Stomach (tissue), 9 donors: ENCODE measurements around the gene PTPRM. TPM values are rescaled to one million over a fixed set of nuclear protein-coding genes. Genes with fewer than 3 reads are reported as not detected.
"Not testable (repeated sequence)": the region's sequence is repeated elsewhere in the genome, so short reads cannot be mapped to it uniquely, and the experiment has no call there.

Source experiments
- DNase-seq, 2 donors: peaks; one replicate each; pipeline versions ENCODE4 v3.0.0 to v3.0.0-alpha.2; 2013 to 2019
- H3K27ac ChIP-seq, 5 donors: fragments of 200-600 bp in 4 of 5; sonication (generic) in 4 of 5; one replicate each; pipeline ENCODE4 v1.5.1; 2013 to 2019; ENCODE audit warnings: mild to moderate bottlenecking in 1 of 5, moderate library complexity in 1 of 5
- H3K27me3 ChIP-seq, 3 donors: fragments of 200-600 bp; sonication (generic); one replicate each; pipeline ENCODE4 v1.5.1; 2017 to 2019; ENCODE audit warnings: mixed run types in 1 of 3
- H3K36me3 ChIP-seq, 4 donors: fragments of 200-600 bp; sonication (generic); 1 replicate in 3 of 4; 2 replicates in 1 of 4; pipeline ENCODE4 v1.5.1; 2016 to 2019
- H3K4me1 ChIP-seq, 4 donors: fragments of 200-600 bp; sonication (generic); one replicate each; pipeline ENCODE4 v1.5.1; 2016 to 2019
- H3K4me3 ChIP-seq, 4 donors: fragments of 200-600 bp; sonication (generic) in 3 of 4; one replicate each; pipeline ENCODE4 v1.5.1; 2016 to 2019; ENCODE audit warnings: mild to moderate bottlenecking in 1 of 4
- H3K9me3 ChIP-seq, 4 donors: fragments of 200-600 bp; sonication (generic); one replicate each; pipeline ENCODE4 v1.5.1; 2016 to 2019
- EP300 ChIP-seq: sonication (generic); formaldehyde crosslinking; IDR thresholded peaks from one replicate; pipeline ENCODE4 v1.6.1; 2017; ENCODE audit warnings: antibody characterized with exemption
- POLR2A ChIP-seq, 4 donors: fragments of 450-650 bp; IDR thresholded peaks; one replicate each; pipeline ENCODE4 v1.6.1; 2016; ENCODE audit warnings: antibody characterized with exemption in 4 of 4, control low read depth in 2 of 4, mild to moderate bottlenecking in 1 of 4, moderate library complexity in 1 of 4
- POLR2AphosphoS5 ChIP-seq, 3 donors: sonication (generic); formaldehyde crosslinking; IDR thresholded peaks; one replicate each; pipeline ENCODE4 v1.6.1; 2016; ENCODE audit warnings: antibody characterized with exemption in 3 of 3
- WGBS, 5 donors: extraction: QIAGEN DNeasy Blood & Tissue Kit in 3 of 5; methylation state at CpG; one replicate each; pipeline versions ENCODE4 v1.1.5 to v1.1.7; 2013 to 2018; 5-methylcytosine and 5-hydroxymethylcytosine counted together
- intact Hi-C: fragments of 100-400 bp; cut with DNase I; formaldehyde crosslinking; loops from one replicate; pipeline ENCODE4 v1.15.1; 2023; ENCODE audit warnings: low total_unique reads
- polyA plus RNA-seq, 3 donors: library from polyadenylated mRNA; stranded (reverse); fragments of 200-250 nt; gene quantifications; one replicate each; pipeline ENCODE4 v1.2.3, GENCODE V29; 2013
- total RNA-seq, 5 donors: library from RNA; depleted of rRNA; stranded (reverse); fragments of >200 nt; gene quantifications; one replicate each; pipeline versions ENCODE4 v1.1.0 to v1.2.3, GENCODE V29; 2014 to 2016
- TF ChIP-seq, protein P1 (sequence below), 7 experiments: fragments of 450-650 bp in 4 of 7; fragments of 200-600 bp in 3 of 7; sonication (generic) in 3 of 7; IDR thresholded peaks; one replicate each; pipeline ENCODE4 v1.5.1; 2016 to 2019; ENCODE audit warnings: antibody characterized with exemption in 7 of 7, control low read depth in 2 of 7, mild to moderate bottlenecking in 1 of 7
- donor health status: healthy with polysubstance abuse.
- donor health status: Bipolar disorder and iron deficiency.
- donor health status: healthy.

The PTPRM gene
- total and polyA plus RNA-seq, 8 donors = 7.5 to 246 (median 58.2) TPM

DNA sequence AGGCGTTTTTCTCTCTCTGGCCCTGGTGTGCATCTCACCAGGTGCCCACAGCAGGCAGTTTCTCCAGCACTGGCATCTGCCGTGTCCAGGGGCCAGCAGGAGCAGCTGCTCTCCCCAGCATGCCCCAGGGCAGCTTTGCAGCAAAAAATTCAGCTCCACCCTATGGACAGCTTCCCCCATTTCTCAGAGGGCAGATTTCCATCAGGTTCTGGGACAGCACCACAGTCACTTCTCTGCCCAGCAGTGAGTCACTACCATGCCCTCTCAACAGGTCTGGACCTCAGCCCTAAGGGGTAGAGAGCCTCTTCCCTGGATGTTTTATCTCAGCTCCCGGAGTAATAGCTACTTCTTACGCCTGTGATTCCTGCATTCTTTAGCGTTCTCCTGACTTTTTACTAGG is 871.9 kb downstream of the PTPRM start:
- DNase-seq = no peak
- no peak overlapping the region for H3K4me3 ChIP-seq
- H3K4me1 ChIP-seq = no peaks in the 10 kb centered on the region
- no peaks in the 10 kb centered on the region for H3K36me3 ChIP-seq
- no peaks in the 10 kb centered on the region for H3K27me3 ChIP-seq
- intact Hi-C loops = no loop called here
- H3K27ac ChIP-seq = no peak overlapping the region
- peaks cover 5 to 33% (median 16%) of the 10 kb centered on the region in 4 donors for H3K9me3 ChIP-seq
- TF ChIP-seq, protein P1, sequence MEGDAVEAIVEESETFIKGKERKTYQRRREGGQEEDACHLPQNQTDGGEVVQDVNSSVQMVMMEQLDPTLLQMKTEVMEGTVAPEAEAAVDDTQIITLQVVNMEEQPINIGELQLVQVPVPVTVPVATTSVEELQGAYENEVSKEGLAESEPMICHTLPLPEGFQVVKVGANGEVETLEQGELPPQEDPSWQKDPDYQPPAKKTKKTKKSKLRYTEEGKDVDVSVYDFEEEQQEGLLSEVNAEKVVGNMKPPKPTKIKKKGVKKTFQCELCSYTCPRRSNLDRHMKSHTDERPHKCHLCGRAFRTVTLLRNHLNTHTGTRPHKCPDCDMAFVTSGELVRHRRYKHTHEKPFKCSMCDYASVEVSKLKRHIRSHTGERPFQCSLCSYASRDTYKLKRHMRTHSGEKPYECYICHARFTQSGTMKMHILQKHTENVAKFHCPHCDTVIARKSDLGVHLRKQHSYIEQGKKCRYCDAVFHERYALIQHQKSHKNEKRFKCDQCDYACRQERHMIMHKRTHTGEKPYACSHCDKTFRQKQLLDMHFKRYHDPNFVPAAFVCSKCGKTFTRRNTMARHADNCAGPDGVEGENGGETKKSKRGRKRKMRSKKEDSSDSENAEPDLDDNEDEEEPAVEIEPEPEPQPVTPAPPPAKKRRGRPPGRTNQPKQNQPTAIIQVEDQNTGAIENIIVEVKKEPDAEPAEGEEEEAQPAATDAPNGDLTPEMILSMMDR (IDR thresholded peaks at IDR 0.05) = no peak
- no peak for TF ChIP-seq POLR2A (IDR thresholded peaks at IDR 0.05)
- no peak for TF ChIP-seq EP300
- TF ChIP-seq POLR2AphosphoS5 (IDR thresholded peaks at IDR 0.05) = no peak
- WGBS, 5 donors = 81 to 92% (median 83%) methylated on average over 5 of the region's 5 CpGs

DNA sequence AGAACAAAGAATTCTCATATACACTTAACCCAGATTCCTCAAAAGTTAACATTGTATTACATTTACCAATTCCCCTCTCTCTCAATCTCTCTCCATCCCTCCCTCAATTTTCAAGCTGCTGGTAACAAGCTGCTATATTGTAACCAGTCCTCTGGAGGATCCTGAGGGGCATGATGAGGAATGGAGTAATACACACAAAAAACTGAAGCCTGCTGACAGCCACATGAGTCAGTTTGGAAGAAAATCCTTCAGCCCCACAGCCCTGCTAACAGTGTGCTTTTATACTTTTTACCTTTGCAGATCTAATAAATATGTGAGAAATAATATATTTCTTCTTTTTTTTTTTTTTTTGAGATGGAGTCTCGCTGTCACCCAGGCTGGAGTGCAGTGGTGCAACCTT is 876.4 kb downstream of the PTPRM start:
- TF ChIP-seq POLR2A (IDR thresholded peaks at IDR 0.05) = no peak
- no peak for TF ChIP-seq POLR2AphosphoS5 (IDR thresholded peaks at IDR 0.05)
- TF ChIP-seq, protein P1 (IDR thresholded peaks at IDR 0.05) = no peak
- TF ChIP-seq EP300 = no peak
- H3K27ac ChIP-seq = no peak overlapping the region
- no peak overlapping the region for H3K4me3 ChIP-seq
- H3K4me1 ChIP-seq = no peaks in the 10 kb centered on the region
- peaks cover 5 to 31% (median 16%) of the 10 kb centered on the region in 4 donors for H3K9me3 ChIP-seq
- H3K27me3 ChIP-seq = no peaks in the 10 kb centered on the region
- DNase-seq = no peak
- intact Hi-C loops = no loop called here
- no peaks in the 10 kb centered on the region for H3K36me3 ChIP-seq
- WGBS, 5 donors = 85 to 100% (median 92%) methylated on average over 1 of the region's 1 CpG

DNA sequence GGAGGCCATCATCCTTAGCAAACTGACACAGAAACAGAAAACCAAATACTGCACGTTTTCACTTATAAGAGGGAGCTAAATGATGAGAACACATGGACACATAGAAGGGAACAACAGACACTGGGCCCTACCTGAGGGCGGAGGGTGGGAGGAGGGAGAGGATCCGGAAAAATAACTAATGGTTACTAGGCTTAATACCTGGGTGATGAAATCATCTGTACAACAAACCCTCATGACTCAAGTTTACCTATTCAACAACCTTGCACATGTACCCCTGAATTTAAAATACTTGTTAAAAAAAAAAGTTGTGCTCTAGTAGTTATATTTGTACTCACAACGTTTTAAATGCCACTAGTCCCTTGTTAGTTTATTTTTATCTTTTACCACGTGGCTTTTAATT is 879.8 kb downstream of the PTPRM start:
- 70 to 76% (median 74%) methylated on average over 5 of the region's 5 CpGs for WGBS, 5 donors
- H3K4me1 ChIP-seq, intact Hi-C loops, H3K27me3 ChIP-seq, H3K9me3 ChIP-seq, H3K4me3 ChIP-seq, DNase-seq, H3K27ac ChIP-seq, H3K36me3 ChIP-seq: not testable (repeated sequence)

DNA sequence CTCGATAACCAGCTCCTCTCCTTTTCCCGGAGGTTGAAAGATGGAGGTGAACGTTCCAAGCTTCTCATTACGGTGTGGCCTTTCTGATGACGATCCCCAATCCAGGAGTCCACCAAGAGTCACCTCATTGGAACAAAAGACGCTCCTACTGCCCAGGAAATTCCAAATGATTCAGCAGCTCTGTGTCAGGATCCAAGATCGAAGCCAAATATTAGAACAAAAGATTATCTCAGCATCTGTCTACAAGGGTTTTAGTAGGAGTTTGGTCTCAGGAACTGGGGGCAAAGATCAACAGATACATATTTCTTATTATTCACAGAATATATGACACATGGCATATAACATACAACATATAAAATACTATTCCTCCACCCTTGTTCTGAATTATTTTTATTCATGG is 881.0 kb downstream of the PTPRM start:
- no peak for TF ChIP-seq POLR2A (IDR thresholded peaks at IDR 0.05)
- H3K4me3 ChIP-seq = no peak overlapping the region
- no peaks in the 10 kb centered on the region for H3K4me1 ChIP-seq
- no peaks in the 10 kb centered on the region for H3K36me3 ChIP-seq
- no peak for DNase-seq
- H3K27ac ChIP-seq = no peak overlapping the region
- H3K9me3 ChIP-seq = no peaks in the 10 kb centered on the region
- WGBS, 5 donors = 67 to 86% (median 78%) methylated on average over 7 of the region's 7 CpGs
- no peaks in the 10 kb centered on the region for H3K27me3 ChIP-seq
- intact Hi-C loops = no loop called here

DNA sequence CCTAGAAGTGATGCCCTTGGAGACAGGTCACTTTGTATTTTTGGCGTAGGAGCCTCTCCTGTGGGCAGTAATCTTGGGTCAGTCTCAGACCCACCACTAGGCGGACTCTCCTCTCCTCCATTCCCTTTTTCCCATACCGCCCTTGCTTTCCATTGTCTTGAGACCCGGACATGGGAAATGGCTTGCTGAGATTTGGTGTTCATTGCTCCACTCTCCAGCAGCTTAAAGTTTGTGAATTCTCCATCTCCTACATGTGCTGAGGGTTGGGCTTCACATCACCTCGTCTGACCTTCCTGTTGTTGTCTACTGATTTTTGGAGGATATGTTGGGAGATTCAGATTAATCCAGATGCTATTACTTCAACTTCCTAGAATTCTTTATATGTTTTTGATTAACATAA is 882.9 kb downstream of the PTPRM start:
- Histone ChIP-seq H3K4me1 (no peaks in the 10 kb centered on the region), H3K4me3 (no peak overlapping the region), H3K27ac (no peak overlapping the region), H3K27me3 (no peaks in the 10 kb centered on the region), H3K9me3 (no peaks in the 10 kb centered on the region), H3K36me3 (no peaks in the 10 kb centered on the region)
- 48 to 77% (median 52%) methylated on average over 5 of the region's 5 CpGs for WGBS, 5 donors
- intact Hi-C loops = no loop called here
- TF ChIP-seq, protein P1 (IDR thresholded peaks at IDR 0.05) = peak in 2 of 7 experiments; percentile 6 to 20
- TF ChIP-seq POLR2AphosphoS5 (IDR thresholded peaks at IDR 0.05) (no peak), EP300 (no peak)
- no peak for DNase-seq
